HCT116 (cell line): ENCODE measurements around the gene CAB39L. TPM values are rescaled to one million over a fixed set of nuclear protein-coding genes. Genes with fewer than 3 reads are reported as not detected.

Source experiments
- ATAC-seq: fragments of 200-7000 bp; cut with Tn5 transposase; 2 replicates; pipeline ENCODE4 v1.9.1; 2020; ENCODE audit warnings: mild to moderate bottlenecking, moderate library complexity
- BruUV-seq: library from RNA; stranded (reverse); fragments of 400-500 nt; replicated peaks from 2 replicates; lab custom pipeline; 2021; lab: Mats Ljungman, UMichigan
- CTCF ChIA-PET: fragments of 300-600 bp; sonication (Branson Sonifier 250); formaldehyde crosslinking; loops from one replicate; lab custom pipeline; 2021; ENCODE audit warnings: antibody characterized with exemption; lab: Charles Lee
- POLR2A ChIA-PET: fragments of 300-600, 350-600 bp; sonication (Branson Sonifier 250); formaldehyde crosslinking; loops from one replicate; lab custom pipeline; 2021; ENCODE audit warnings: antibody characterized with exemption; lab: Charles Lee
- RAD21 ChIA-PET, 2 experiments: fragments of 300-600 bp; sonication (Branson Sonifier 250); formaldehyde crosslinking; loops; one replicate each; lab custom pipeline; 2023; ENCODE audit warnings: low total read pairs in 2 of 2; ENCODE audit not compliant: uncharacterized antibody in 2 of 2, unreplicated experiment in 2 of 2, low non-redundant PET in 1 of 2; lab: Charles Lee
- DNase-seq: peaks from one replicate; pipeline ENCODE4 v3.0.0-alpha.2; 2010; ENCODE audit warnings: low read depth, low spot score
- H2AFZ ChIP-seq: fragments of 200-600 bp; shearing (Covaris generic), sonication (generic); 2 replicates; pipeline ENCODE4 v1.6.1; 2017; ENCODE audit warnings: low read depth, mixed run types, mixed read lengths, antibody characterized with exemption, low read length; ENCODE audit not compliant: poor library complexity, severe bottlenecking
- H3K27ac ChIP-seq: 2 replicates; pipeline ENCODE4 v1.5.1; 2012; ENCODE audit warnings: low read depth, low read length
- H3K27me3 ChIP-seq: fragments of 200-600 bp; sonication (generic); 2 replicates; pipeline ENCODE4 v1.6.1; 2016; ENCODE audit warnings: mixed run types, low read length, mixed read lengths; ENCODE audit not compliant: insufficient read depth
- H3K36me3 ChIP-seq, 2 experiments: fragments of 200-500 bp in 1 of 2; fragments of 200-600 bp in 1 of 2; sonication (Bioruptor generic) in 1 of 2; sonication (generic) in 1 of 2; 2 replicates each; pipeline versions ENCODE4 v1.5.1 to v1.6.1; 2014 to 2016; ENCODE audit warnings: low read length in 2 of 2, inconsistent platforms in 1 of 2, mixed read lengths in 1 of 2, mixed run types in 1 of 2; ENCODE audit not compliant: insufficient read depth in 2 of 2, control insufficient read depth in 1 of 2
- H3K4me1 ChIP-seq, 2 experiments: fragments of 200-600 bp in 1 of 2; sonication (generic) in 1 of 2; 2 replicates each; pipeline versions ENCODE4 v1.5.1 to v1.6.1; 2012 to 2017; ENCODE audit warnings: low read length in 2 of 2, inconsistent platforms in 1 of 2, mild to moderate bottlenecking in 1 of 2, mixed read lengths in 1 of 2, mixed run types in 1 of 2, moderate library complexity in 1 of 2; ENCODE audit not compliant: insufficient read depth in 2 of 2, control insufficient read depth in 1 of 2
- H3K4me2 ChIP-seq: fragments of 200-600 bp; sonication (generic); 2 replicates; pipeline ENCODE4 v1.6.1; 2017; ENCODE audit warnings: mixed run types, low read length, mixed read lengths
- H3K4me3 ChIP-seq, 2 experiments: fragments of 200-600 bp in 1 of 2; sonication (generic) in 1 of 2; replicated peaks in 1 of 2; 2 replicates each; pipeline ENCODE4 v1.5.1; 2011 to 2016; ENCODE audit warnings: low read length in 2 of 2, control low read depth in 1 of 2, low read depth in 1 of 2, mild to moderate bottlenecking in 1 of 2, mixed read lengths in 1 of 2, mixed run types in 1 of 2
- H3K79me2 ChIP-seq: fragments of 200-600 bp; sonication (generic); 2 replicates; pipeline ENCODE4 v1.6.1; 2017; ENCODE audit warnings: mild to moderate bottlenecking, mixed run types, low read length, moderate library complexity, mixed read lengths; ENCODE audit not compliant: insufficient read depth
- H3K9ac ChIP-seq: fragments of 200-600 bp; sonication (generic); 2 replicates; pipeline ENCODE4 v1.6.1; 2016; ENCODE audit warnings: low read length, mixed read lengths
- H3K9me2 ChIP-seq: fragments of 200-600 bp; sonication (generic), shearing (Covaris generic); 2 replicates; pipeline ENCODE4 v1.6.1; 2017; ENCODE audit warnings: mixed run types, mild to moderate bottlenecking, moderate library complexity; ENCODE audit not compliant: insufficient read depth
- H3K9me3 ChIP-seq, 2 experiments: fragments of 200-500 bp in 1 of 2; fragments of 200-600 bp in 1 of 2; sonication (Bioruptor generic) in 1 of 2; sonication (generic) in 1 of 2; 2 replicates each; pipeline ENCODE4 v1.6.1; 2014 to 2017; ENCODE audit warnings: low read length in 2 of 2, mixed read lengths in 2 of 2, inconsistent platforms in 1 of 2, low read depth in 1 of 2, mild to moderate bottlenecking in 1 of 2, mixed run types in 1 of 2, moderate library complexity in 1 of 2; ENCODE audit not compliant: control insufficient read depth in 1 of 2, insufficient read depth in 1 of 2
- H4K20me1 ChIP-seq: fragments of 200-600 bp; sonication (generic), shearing (Covaris generic); 2 replicates; pipeline ENCODE4 v1.6.1; 2017; ENCODE audit warnings: mixed run types, mild to moderate bottlenecking, moderate library complexity; ENCODE audit not compliant: insufficient read depth
- ATF3 ChIP-seq: IDR thresholded peaks from 2 replicates; pipeline ENCODE4 v1.6.1; 2012
- CBX3 ChIP-seq: IDR thresholded peaks from 2 replicates; pipeline ENCODE4 v1.6.1; 2012; ENCODE audit warnings: low read depth
- CEBPB ChIP-seq: IDR thresholded peaks from 2 replicates; pipeline ENCODE4 v1.6.1; 2012; ENCODE audit warnings: low read depth
- CTCF ChIP-seq, 3 experiments: fragments of 200-600 bp in 1 of 3; sonication (generic) in 1 of 3; IDR thresholded peaks in 2 of 3; conservative IDR thresholded peaks in 1 of 3; 2 replicates each; pipeline ENCODE4 v1.5.1; 2012 to 2017; ENCODE audit warnings: low read depth in 2 of 3, low read length in 2 of 3, antibody characterized with exemption in 1 of 3, borderline replicate concordance in 1 of 3, control low read depth in 1 of 3, mild to moderate bottlenecking in 1 of 3, mixed read lengths in 1 of 3, mixed run types in 1 of 3, moderate library complexity in 1 of 3; ENCODE audit not compliant: insufficient read depth in 1 of 3
- EGR1 ChIP-seq: IDR thresholded peaks from 2 replicates; pipeline ENCODE4 v1.6.1; 2012; ENCODE audit warnings: low read depth
- ELF1 ChIP-seq: IDR thresholded peaks from 2 replicates; pipeline ENCODE4 v1.6.1; 2012; ENCODE audit warnings: low read depth, borderline replicate concordance
- EZH2 ChIP-seq: fragments of 200-600 bp; sonication (generic); IDR thresholded peaks from 2 replicates; pipeline ENCODE4 v1.6.1; 2017; ENCODE audit warnings: antibody characterized with exemption, mixed run types
- MAX ChIP-seq: IDR thresholded peaks from 2 replicates; pipeline ENCODE4 v1.6.1; 2012
- POLR2A ChIP-seq: IDR thresholded peaks from 2 replicates; pipeline ENCODE4 v1.7.0; 2011; ENCODE audit warnings: borderline replicate concordance; ENCODE audit not compliant: insufficient read depth, insufficient read length; ENCODE audit errors: extremely low read depth
- POLR2AphosphoS5 ChIP-seq: IDR thresholded peaks from 2 replicates; pipeline ENCODE4 v1.6.1; 2011; ENCODE audit warnings: mild to moderate bottlenecking, low read depth, low read length, moderate library complexity
- RAD21 ChIP-seq: IDR thresholded peaks from 2 replicates; pipeline ENCODE4 v1.6.1; 2012; ENCODE audit warnings: low read depth, mild to moderate bottlenecking
- REST ChIP-seq: IDR thresholded peaks from 2 replicates; pipeline ENCODE4 v1.6.1; 2012; ENCODE audit warnings: low read depth
- SIN3A ChIP-seq: IDR thresholded peaks from 2 replicates; pipeline ENCODE4 v1.6.1; 2012; ENCODE audit warnings: low read depth
- SP1 ChIP-seq: IDR thresholded peaks from 2 replicates; pipeline ENCODE4 v1.6.1; 2012; ENCODE audit warnings: low read depth
- SRF ChIP-seq: IDR thresholded peaks from 2 replicates; pipeline ENCODE4 v1.6.1; 2012; ENCODE audit warnings: low read depth
- TCF7L2 ChIP-seq: IDR thresholded peaks from 2 replicates; pipeline ENCODE4 v1.7.0; 2011; ENCODE audit warnings: borderline replicate concordance, inconsistent platforms; ENCODE audit not compliant: insufficient read depth, insufficient read length; ENCODE audit errors: extremely low read depth
- YY1 ChIP-seq: IDR thresholded peaks from 2 replicates; pipeline ENCODE4 v1.6.1; 2011; ENCODE audit warnings: low read length, low read depth, moderate library complexity, mild to moderate bottlenecking; ENCODE audit not compliant: insufficient replicate concordance; ENCODE audit errors: extremely low read depth
- ZBTB33 ChIP-seq: IDR thresholded peaks from 2 replicates; pipeline ENCODE4 v1.6.1; 2011; ENCODE audit warnings: mild to moderate bottlenecking, low read length, moderate library complexity; ENCODE audit not compliant: insufficient replicate concordance; ENCODE audit errors: extremely low read depth
- ZFX ChIP-seq: fragments of 450-650 bp; IDR thresholded peaks from 2 replicates; pipeline ENCODE4 v1.6.1; 2017
- intact Hi-C: fragments of 100-400 bp; cut with micrococcal nuclease; formaldehyde crosslinking; loops from 2 replicates; pipeline ENCODE4 v1.10.0; 2022
- total RNA-seq: library from RNA; stranded (reverse); gene quantifications from one replicate; pipeline ENCODE4 v1.2.1, GENCODE V29; 2021; ENCODE audit not compliant: unreplicated experiment

The CAB39L gene
- total RNA-seq, 1 experiment from 2014 or later = 6.1 TPM

GRCh38 chr13:49388091-49388635, 55.7 kb downstream of the CAB39L start:
- POLR2A ChIA-PET = no interaction called here

More at GRCh38 chr13:49388091-49388635, 55.7 kb downstream of the CAB39L start:
- no peaks in the 10 kb centered on the region for H3K27me3 ChIP-seq
- DNase-seq = no peak
- H3K4me2 ChIP-seq = no peak overlapping the region
- no TSS peak for BruUV-seq
- H2AFZ ChIP-seq = no peak overlapping the region
- CTCF ChIA-PET = interaction anchor here (0.6 kb wide), 1 partner anchor 86 kb away, joined by 3 read pairs; no protein-coding TSS in a partner anchor
- H4K20me1 ChIP-seq = no peaks in the 10 kb centered on the region
- H3K4me3 ChIP-seq = no peak overlapping the region
- H3K9ac ChIP-seq = no peak overlapping the region
- H3K9me2 ChIP-seq = no peaks in the 10 kb centered on the region
- H3K27ac ChIP-seq = no peak overlapping the region
- intact Hi-C loops = no loop called here
- H3K9me3 ChIP-seq = no peaks in the 10 kb centered on the region
- no peaks in the 10 kb centered on the region for H3K79me2 ChIP-seq
- ATAC-seq = no peak
- H3K4me1 ChIP-seq = no peaks in the 10 kb centered on the region
- RAD21 ChIA-PET = no interaction called here
- TF ChIP-seq ZBTB33 = no peak
- no peak for TF ChIP-seq CBX3
- TF ChIP-seq REST = no peak
- no peak for TF ChIP-seq POLR2A
- TF ChIP-seq SP1 = no peak
- TF ChIP-seq EGR1 = no peak
- TF ChIP-seq TCF7L2 = no peak
- no peak for TF ChIP-seq ZFX
- TF ChIP-seq SIN3A = no peak
- TF ChIP-seq ELF1 = no peak
- no peak for TF ChIP-seq RAD21
- TF ChIP-seq YY1 = no peak
- no peak for TF ChIP-seq MAX
- TF ChIP-seq SRF = no peak
- no peak for TF ChIP-seq EZH2
- no peak for TF ChIP-seq CTCF (IDR thresholded peaks at IDR 0.05 in 2 of 3, conservative IDR thresholded peaks at IDR 0.05 in 1 of 3; ENCODE audit: borderline replicate concordance in 1 of 3, insufficient read depth in 1 of 3, low read depth in 2 of 3, low read length in 2 of 3)
- no peak for TF ChIP-seq POLR2AphosphoS5
- no peak for TF ChIP-seq ATF3
- TF ChIP-seq CEBPB = no peak
- H3K36me3 ChIP-seq = no peaks in the 10 kb centered on the region
